DOHH2 (cell line): ENCODE data around the gene CACNA2D3.

Source experiments
- H3F3A ChIP-seq: fragments of 200-600 bp; sonication (generic), shearing (Covaris generic); 2 replicates; pipeline ENCODE4 v1.6.0; 2016; ENCODE audit warnings: antibody characterized with exemption, mild to moderate bottlenecking; ENCODE audit not compliant: control insufficient read depth, insufficient read depth
- H3K27ac ChIP-seq: fragments of 200-600 bp; sonication (generic); 2 replicates; pipeline ENCODE4 v1.5.1; 2014; ENCODE audit warnings: low read depth, mild to moderate bottlenecking, low read length, moderate library complexity
- H3K27me3 ChIP-seq: fragments of 200-600 bp; sonication (generic); 2 replicates; pipeline ENCODE4 v1.6.1; 2014; ENCODE audit warnings: mild to moderate bottlenecking, low read length, mixed read lengths; ENCODE audit not compliant: control insufficient read depth
- H3K36me3 ChIP-seq: fragments of 200-600 bp; sonication (generic); 2 replicates; pipeline ENCODE4 v1.6.1; 2014; ENCODE audit warnings: mild to moderate bottlenecking, low read length, moderate library complexity, mixed read lengths; ENCODE audit not compliant: control insufficient read depth
- H3K4me1 ChIP-seq: fragments of 200-600 bp; sonication (generic); 2 replicates; pipeline ENCODE4 v1.6.1; 2014; ENCODE audit warnings: mild to moderate bottlenecking, low read length, mixed read lengths; ENCODE audit not compliant: control insufficient read depth
- H3K4me2 ChIP-seq: fragments of 200-600 bp; sonication (generic); 2 replicates; pipeline ENCODE4 v1.6.0; 2014; ENCODE audit warnings: mild to moderate bottlenecking, low read length, moderate library complexity
- H3K4me3 ChIP-seq: fragments of 200-600 bp; sonication (generic); 2 replicates; pipeline ENCODE4 v1.5.1; 2014; ENCODE audit warnings: mild to moderate bottlenecking, low read length, mixed read lengths
- H3K79me2 ChIP-seq: fragments of 200-600 bp; sonication (generic); 2 replicates; pipeline ENCODE4 v1.6.1; 2014; ENCODE audit warnings: mild to moderate bottlenecking, low read length, mixed read lengths; ENCODE audit not compliant: control insufficient read depth
- H3K9me2 ChIP-seq: fragments of 200-600 bp; sonication (generic); replicated peaks from 2 replicates; pipeline ENCODE4 v1.6.1; 2014; ENCODE audit warnings: mild to moderate bottlenecking, low read length, mixed read lengths; ENCODE audit not compliant: control insufficient read depth
- H3K9me3 ChIP-seq: fragments of 200-600 bp; sonication (generic); 2 replicates; pipeline ENCODE4 v1.6.1; 2014; ENCODE audit warnings: antibody characterized with exemption, low read length, mixed read lengths; ENCODE audit not compliant: control insufficient read depth, insufficient read depth
- H4K20me1 ChIP-seq: fragments of 200-600 bp; sonication (generic); 2 replicates; pipeline ENCODE4 v1.6.0; 2014; ENCODE audit warnings: low read depth, mild to moderate bottlenecking, antibody characterized with exemption, low read length, moderate library complexity; ENCODE audit not compliant: control insufficient read depth, insufficient read depth
- CTCF ChIP-seq: fragments of 200-600 bp; sonication (generic); IDR thresholded peaks from one replicate; pipeline ENCODE4 v1.5.1; 2014; ENCODE audit warnings: antibody characterized with exemption, mild to moderate bottlenecking, low read depth, low read length; ENCODE audit not compliant: poor library complexity, severe bottlenecking
- EZH2phosphoT487 ChIP-seq: fragments of 200-600 bp; sonication (generic); IDR thresholded peaks from 2 replicates; pipeline ENCODE4 v1.6.1; 2017; ENCODE audit warnings: borderline replicate concordance, mild to moderate bottlenecking, antibody characterized with exemption, low read length, moderate library complexity, mixed read lengths

CACNA2D3 gene

GRCh38 chr3:54167999-54168398 is 45.6 kb downstream of the CACNA2D3 start:
- no peaks in the 10 kb centered on the region for H3K79me2 ChIP-seq
- no peaks in the 10 kb centered on the region for H3F3A ChIP-seq
- no peak for TF ChIP-seq EZH2phosphoT487
- no peak for TF ChIP-seq CTCF
- no peaks in the 10 kb centered on the region for H3K36me3 ChIP-seq
- no peaks in the 10 kb centered on the region for H3K9me3 ChIP-seq
- H3K4me1 ChIP-seq = no peaks in the 10 kb centered on the region
- H3K27me3 ChIP-seq = no peaks in the 10 kb centered on the region
- no peak overlapping the region for H3K4me3 ChIP-seq
- H4K20me1 ChIP-seq = no peaks in the 10 kb centered on the region
- H3K27ac ChIP-seq = no peak overlapping the region
- H3K9me2 ChIP-seq = no peaks in the 10 kb centered on the region
- H3K4me2 ChIP-seq = no peak overlapping the region

GRCh38 chr3:54168451-54168850 is 46.1 kb downstream of the CACNA2D3 start:
- Histone ChIP-seq H3F3A (no peaks in the 10 kb centered on the region), H3K9me3 (no peaks in the 10 kb centered on the region), H3K27ac (no peak overlapping the region), H3K36me3 (no peaks in the 10 kb centered on the region), H3K4me1 (no peaks in the 10 kb centered on the region), H3K4me2 (no peak overlapping the region), H3K9me2 (no peaks in the 10 kb centered on the region), H3K4me3 (no peak overlapping the region), H3K79me2 (no peaks in the 10 kb centered on the region), H4K20me1 (no peaks in the 10 kb centered on the region), H3K27me3 (no peaks in the 10 kb centered on the region)
- TF ChIP-seq CTCF (no peak), EZH2phosphoT487 (no peak)

- Histone ChIP-seq H4K20me1 (no peaks in the 10 kb centered on the region), H3K36me3 (no peaks in the 10 kb centered on the region), H3K27me3 (no peaks in the 10 kb centered on the region), H3K4me1 (no peaks in the 10 kb centered on the region), H3F3A (no peaks in the 10 kb centered on the region), H3K27ac (no peak overlapping the region), H3K79me2 (no peaks in the 10 kb centered on the region), H3K9me2 (no peaks in the 10 kb centered on the region), H3K9me3 (no peaks in the 10 kb centered on the region), H3K4me2 (no peak overlapping the region), H3K4me3 (no peak overlapping the region)
- no peak for TF ChIP-seq CTCF
Measured at GRCh38 chr3:54169524-54169923, 47.2 kb downstream of the CACNA2D3 start.

GRCh38 chr3:54171509-54171908 is 49.2 kb downstream of the CACNA2D3 start:
- Histone ChIP-seq H3K9me3 (no peaks in the 10 kb centered on the region), H3K4me2 (no peak overlapping the region), H3K36me3 (no peaks in the 10 kb centered on the region), H3K27ac (no peak overlapping the region), H3K4me1 (no peaks in the 10 kb centered on the region), H4K20me1 (no peaks in the 10 kb centered on the region), H3K9me2 (no peaks in the 10 kb centered on the region), H3F3A (no peaks in the 10 kb centered on the region), H3K79me2 (no peaks in the 10 kb centered on the region), H3K4me3 (no peak overlapping the region), H3K27me3 (no peaks in the 10 kb centered on the region)
- TF ChIP-seq EZH2phosphoT487 (no peak), CTCF (no peak)
